SKM-1 treated with dmso at 0.1 percent for 144 hours (cell line): ENCODE results near the gene ADAP1.
A peak's percentile ranks its signal among the peaks of the same experiment; 100 is the strongest.
"Not testable (repeated sequence)": the region's sequence is repeated elsewhere in the genome, so short reads cannot be mapped to it uniquely, and the experiment has no call there.

Source experiments
- DNase-seq: peaks from one replicate; lab custom pipeline; 2025; ENCODE audit not compliant: unreplicated experiment; lab: John Stamatoyannopoulos, UW

The ADAP1 gene

DNA sequence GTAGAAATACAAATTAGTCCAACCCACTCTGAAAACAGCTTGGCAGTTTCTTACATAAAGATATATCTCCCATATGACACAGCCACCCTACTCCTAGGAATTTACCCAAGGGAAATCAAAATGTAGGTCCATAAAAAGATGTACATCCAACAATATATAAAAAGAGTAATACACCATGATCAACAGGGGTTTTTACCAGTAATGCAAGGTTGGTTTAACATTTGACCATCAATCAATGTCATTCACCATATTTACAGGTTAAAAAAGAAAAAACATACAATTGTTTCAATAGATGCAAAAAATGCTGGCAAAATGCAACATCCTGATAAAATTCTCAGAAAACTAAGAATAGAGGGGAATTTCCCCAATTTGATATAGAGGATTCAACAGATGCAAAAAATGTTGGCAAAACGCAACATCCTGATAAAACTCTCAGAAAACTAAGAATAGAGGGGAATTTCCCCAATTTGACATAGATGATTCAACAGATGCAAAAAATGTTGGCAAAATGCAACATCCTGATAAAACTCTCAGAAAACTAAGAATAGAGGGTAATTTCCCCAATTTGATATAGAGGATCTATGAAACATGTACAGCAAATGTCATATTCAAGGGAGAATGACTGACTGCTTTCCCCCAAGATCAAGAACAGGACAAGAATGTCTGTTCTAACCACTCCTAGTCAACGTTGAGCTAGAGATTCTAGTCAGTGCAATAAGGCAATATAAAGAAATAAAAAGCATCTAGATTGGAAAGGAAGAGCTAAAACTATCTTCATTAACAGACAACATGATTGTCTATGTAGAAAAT, 13.7 kb downstream of the ADAP1 start:
- DNase-seq, result no peak

DNA sequence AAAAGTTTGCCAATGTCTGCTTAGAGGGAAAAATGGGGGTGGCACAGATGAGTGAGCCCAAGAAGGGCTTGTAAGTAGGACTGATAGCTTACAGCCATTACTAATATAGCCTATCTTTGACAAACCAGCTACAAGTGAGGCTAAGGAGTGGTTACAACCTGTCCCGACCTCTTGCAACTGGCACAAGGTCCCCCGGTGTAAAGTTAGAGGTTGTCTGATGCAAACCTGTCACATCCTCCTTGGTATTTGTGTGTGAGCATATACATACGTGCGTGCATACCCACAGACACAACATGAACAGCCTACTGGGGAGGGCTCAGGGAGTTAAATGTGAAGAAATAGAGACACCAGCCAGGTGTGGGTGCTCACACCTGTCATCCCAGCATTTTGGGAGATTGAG, 14.6 kb downstream of the ADAP1 start:
- no peak for DNase-seq

- DNase-seq, result no peak
Measured at GRCh38 chr7:938546-939185, 15.8 kb downstream of the ADAP1 start.

DNA sequence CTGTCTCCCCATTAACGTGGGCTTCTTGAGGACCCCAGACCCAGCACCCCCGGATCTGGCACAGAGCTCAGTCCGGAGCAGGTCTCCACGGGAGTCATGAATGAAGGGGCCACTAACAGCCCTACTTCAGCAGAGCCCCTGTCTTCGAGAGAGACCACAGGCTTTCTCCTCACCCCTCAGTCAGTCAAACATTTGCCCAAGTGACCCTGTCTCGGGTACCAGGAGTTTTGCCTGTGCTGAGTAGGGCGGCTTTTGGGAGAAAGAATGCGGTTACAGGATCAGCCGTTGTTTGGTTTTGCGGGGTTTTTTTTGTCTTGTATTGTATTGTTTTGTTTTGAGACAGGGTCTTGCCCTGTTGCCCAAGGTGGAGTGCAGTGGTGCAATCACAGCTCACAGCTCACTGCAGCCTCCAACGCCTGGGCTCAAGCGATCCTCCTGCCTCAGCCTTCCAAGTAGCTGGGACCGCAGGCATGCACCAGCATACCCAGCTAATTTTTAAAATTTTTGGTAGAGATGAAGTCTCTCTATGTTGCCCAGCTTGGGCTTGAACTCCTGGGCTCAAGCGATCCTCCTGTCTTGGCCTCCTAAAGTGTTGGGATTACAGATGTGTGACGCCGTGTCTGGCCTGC, 16.5 kb downstream of the ADAP1 start:
- no peak for DNase-seq

DNA sequence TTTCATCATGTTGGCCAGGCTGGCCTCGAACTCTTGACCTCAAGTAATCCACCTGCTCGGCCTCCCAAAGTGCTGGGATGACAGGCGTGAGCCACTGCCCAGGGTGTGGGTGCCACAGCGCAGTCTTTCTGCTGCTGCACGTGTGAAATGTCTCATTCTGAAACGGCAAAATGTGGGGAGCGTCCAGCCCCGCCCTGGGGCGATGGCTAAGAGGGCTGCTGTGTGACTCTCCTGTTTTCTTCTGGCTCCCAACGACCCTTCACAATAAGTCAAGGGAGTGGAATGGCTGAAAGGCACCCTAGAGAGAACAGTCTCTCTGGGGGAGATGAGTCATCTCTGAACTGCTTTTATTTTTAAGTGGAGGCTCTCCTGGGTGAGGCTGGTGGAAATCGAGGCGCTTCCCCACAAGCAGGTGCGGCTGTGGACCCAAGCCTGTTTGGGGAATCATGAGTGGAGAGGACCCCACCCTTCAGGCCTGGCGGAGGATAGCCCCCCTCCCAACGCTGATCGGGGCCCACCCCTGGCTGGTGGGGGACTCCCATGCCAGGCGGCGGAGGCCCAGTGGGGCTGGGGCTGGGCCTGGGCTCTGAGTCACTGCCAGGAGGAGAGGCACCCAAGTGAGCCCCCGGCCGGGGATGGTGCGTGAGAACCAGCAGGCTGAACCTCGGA, 18.0 kb downstream of the ADAP1 start:
- no peak for DNase-seq

DNA sequence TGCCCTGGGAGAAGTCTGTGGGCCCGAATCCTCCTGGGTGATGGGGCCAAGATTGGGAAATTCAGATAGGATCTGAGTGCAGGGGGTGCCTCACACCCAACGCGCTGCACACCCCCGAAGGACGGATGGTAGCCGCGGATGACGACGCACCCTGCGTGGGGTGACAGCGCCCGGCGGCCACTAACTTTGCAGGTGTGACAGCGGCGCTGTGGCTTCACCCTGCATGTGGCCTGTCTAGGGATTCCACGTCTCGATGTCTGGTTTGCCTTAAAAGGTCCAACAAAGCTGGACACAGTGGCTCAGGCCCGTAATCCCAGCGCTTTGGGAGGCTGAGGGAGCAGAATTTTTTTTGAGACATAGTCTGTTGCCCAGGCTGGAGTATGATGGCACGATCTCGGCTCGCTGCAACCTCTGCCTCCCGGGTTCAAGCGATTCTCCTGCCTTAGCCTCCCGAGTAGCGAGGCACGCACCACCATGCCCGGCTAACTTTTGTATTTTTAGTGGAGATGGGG, 18.6 kb downstream of the ADAP1 start:
- no peak for DNase-seq

GRCh38 chr7:935164-935873, 19.2 kb downstream of the ADAP1 start:
- no peak for DNase-seq

DNA sequence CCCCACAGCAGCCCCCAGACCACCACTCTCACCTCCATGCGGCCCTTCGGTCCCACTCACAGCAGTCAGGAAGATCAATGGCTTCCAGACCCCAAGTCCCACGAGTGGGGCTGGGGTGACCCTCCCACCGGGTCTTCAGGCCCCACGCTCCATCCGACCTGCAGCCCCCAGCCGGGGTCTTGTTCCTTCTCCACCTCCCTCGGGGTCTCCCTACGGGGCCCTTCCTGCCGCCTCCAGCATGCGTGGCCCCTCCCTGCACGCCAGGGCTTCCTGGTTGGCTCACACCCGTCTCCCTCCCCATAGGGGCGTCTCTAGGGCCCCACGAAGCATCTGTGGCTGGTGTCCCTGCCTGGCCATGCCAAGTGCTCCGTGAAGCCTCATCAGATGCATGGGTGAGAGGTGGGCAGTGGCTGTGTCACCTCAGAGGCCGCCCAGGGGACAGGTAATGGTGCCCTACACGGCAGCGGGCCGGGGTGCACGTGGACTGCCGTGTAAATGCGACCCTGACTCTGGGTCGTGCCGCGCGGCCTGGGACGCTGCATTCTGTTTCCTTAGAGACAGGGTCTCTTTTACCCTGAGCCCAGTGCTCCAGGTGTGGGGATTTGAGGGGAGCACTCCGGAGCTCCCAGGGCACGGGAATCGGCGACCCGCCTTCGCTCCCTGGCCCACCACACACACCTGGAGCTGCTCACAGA, 19.9 kb downstream of the ADAP1 start:
- DNase-seq, result no peak

- no peak for DNase-seq
Measured at GRCh38 chr7:932651-932975, 21.9 kb downstream of the ADAP1 start.

- no peak for DNase-seq
Measured at GRCh38 chr7:931871-932650, 22.4 kb downstream of the ADAP1 start.

GRCh38 chr7:930975-931758, 23.3 kb downstream of the ADAP1 start:
- DNase-seq, result peak; percentile 57

DNA sequence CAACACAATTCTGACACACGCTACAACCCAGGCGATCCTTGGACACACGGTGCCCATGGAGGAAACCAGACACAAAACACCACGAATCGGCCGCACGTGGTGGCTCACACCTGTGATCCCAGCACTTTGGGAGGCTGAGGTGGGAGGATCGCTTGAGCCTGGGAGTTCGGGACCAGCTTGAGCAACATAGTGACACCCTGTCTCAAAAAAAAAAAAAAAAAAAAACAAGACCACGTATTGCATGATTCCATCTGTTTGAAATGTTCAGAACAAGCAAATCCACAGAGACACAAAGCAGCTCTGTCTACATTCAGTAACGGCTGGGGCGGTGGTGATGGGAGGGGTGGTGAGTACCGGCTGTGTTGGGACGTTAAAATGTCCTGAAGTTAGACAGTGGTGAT, 25.2 kb downstream of the ADAP1 start:
- no peak for DNase-seq

DNA sequence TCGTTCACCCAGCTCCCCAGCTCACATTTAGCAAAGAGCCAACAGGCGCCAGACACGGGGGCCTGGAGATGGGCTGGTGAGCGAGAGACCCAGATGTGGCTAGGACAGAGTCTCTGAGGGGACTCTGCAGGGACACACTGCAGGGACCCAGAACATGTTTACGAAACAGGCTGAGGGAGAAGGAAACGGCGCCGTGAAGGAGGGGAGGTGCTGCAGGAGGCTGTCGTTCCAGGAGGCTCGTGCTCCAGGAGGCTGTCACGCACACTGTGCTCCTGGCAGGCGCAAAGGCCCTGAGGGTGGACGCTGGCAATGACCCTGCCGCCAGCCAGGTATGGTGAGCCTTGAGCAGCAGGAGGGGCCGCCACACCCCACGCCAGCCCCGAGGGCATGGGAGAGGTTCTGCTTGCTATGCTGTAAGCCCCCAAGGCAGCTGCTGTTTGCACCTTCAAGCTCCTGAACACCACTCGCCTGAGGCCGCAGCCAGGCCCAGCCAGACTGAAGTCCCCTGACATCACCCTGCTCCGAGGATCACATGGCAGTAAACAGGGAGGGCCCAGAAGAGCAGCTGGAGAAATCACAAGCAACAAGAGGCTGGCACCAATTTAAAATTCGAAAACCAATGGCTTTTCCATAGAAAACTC, 27.3 kb downstream of the ADAP1 start:
- no peak for DNase-seq

- no peak for DNase-seq
Measured at GRCh38 chr7:926061-927030, 28.1 kb downstream of the ADAP1 start.

- DNase-seq, result no peak
Measured at GRCh38 chr7:925601-926000, 28.9 kb downstream of the ADAP1 start.

DNA sequence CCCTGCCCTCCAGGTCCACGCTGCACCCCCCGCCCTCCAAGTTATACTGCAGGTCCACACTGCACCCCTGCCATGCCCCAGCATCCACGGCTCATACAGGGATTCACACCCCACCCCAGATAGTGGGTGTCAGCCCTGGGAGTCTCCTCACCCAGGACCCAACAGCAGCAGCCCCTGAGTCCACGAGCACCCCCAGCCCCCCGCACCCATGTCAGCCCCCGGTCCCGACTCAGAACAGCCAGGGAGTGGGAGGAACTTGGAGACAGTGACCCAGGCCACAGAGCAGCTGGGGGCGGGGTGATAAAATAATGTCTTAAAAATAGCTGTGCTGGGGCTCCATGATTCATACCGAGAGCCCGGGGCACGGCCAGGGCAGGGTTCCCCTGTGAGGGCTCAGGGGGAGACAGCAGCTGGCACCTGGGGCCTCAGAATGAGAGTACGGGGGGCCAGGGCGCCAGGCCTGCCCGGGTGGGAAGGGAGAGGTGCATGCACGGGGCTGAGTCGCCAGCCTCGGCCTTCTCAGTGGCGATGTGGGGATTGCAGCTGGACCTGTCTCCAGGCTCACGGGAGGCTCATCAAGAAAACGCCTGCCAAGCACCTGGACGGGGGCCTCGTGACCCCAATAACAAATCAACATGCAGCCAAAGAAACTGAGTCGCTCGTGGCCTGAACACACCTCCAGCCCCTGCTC, 29.8 kb downstream of the ADAP1 start:
- DNase-seq, result peak; percentile 5

DNA sequence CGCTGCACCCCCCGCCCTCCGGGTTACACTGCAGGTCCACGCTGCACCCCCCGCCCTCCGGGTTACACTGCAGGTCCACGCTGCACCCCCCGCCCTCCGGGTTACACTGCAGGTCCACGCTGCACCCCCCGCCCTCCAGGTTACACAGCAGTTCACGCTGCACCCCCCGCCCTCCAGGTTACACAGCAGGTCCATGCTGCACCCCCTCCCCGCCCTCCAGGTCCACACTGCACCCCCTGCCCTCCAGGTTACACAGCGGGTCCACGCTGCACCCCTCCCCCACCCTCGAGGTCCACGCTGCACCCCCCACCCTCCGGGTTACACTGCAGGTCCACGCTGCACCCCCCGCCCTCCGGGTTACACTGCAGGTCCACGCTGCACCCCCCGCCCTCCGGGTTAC, 30.4 kb downstream of the ADAP1 start:
- DNase-seq, result not testable (repeated sequence)
